Measurements from ENCODE around the gene RNF114.

- TF ChIP-seq, protein P1, sequence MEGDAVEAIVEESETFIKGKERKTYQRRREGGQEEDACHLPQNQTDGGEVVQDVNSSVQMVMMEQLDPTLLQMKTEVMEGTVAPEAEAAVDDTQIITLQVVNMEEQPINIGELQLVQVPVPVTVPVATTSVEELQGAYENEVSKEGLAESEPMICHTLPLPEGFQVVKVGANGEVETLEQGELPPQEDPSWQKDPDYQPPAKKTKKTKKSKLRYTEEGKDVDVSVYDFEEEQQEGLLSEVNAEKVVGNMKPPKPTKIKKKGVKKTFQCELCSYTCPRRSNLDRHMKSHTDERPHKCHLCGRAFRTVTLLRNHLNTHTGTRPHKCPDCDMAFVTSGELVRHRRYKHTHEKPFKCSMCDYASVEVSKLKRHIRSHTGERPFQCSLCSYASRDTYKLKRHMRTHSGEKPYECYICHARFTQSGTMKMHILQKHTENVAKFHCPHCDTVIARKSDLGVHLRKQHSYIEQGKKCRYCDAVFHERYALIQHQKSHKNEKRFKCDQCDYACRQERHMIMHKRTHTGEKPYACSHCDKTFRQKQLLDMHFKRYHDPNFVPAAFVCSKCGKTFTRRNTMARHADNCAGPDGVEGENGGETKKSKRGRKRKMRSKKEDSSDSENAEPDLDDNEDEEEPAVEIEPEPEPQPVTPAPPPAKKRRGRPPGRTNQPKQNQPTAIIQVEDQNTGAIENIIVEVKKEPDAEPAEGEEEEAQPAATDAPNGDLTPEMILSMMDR (IDR thresholded peaks at IDR 0.05) = no peak
- no peak for TF ChIP-seq POLR2A (IDR thresholded peaks at IDR 0.05)
These were observed 15.0 kb downstream of the RNF114 start for GRCh38 chr20:49951151-49951550.
